ENCODE data around the gene ZNHIT3. TPM values are rescaled to one million over a fixed set of nuclear protein-coding genes. Genes with fewer than 3 reads are reported as not detected.

Gene ZNHIT3
- total and polyA plus RNA-seq, 2 of the 4 experiments (the other 2 are of a cell fraction): 27.8 to 52.3 TPM

DNA sequence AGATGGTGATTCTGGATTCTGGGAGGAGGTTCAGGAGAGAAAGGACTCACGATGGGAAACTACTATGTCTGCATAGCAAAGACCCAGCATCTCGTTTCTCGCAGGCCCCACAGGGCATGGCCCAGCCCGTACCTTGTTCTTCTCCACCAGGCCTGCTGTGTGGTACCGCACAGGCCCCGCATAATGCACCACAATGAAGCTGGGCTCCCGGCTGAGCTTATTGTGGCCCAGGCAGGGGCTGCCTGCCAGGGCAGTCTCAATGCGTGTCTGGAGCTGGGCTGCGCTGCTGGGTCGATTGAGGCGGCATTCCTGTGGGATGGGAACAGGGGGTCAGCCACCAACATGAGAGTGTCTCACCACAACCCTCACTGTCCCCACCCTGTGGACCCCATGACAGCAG is 20.4 kb downstream of the ZNHIT3 start:
- CTCF ChIA-PET: no interaction called here

More for the DNA sequence above, 20.4 kb downstream of the ZNHIT3 start:
- Histone ChIP-seq H2AK9ac (replicated peaks; ENCODE audit: low read depth, low read length, poor library complexity) (no peak overlapping the region), H2BK120ac (ENCODE audit: low read depth, low read length) (no peak overlapping the region), H3K56ac (ENCODE audit: extremely low read depth, insufficient read depth, low read length) (no peak overlapping the region), H2AK5ac (ENCODE audit: low read depth, low read length) (no peak overlapping the region), H3K79me1 (ENCODE audit: low read depth in 1 of 2, low read length in 2 of 2) (no peaks in the 10 kb centered on the region), H2BK15ac (ENCODE audit: low read depth, low read length) (no peak overlapping the region), H3K4ac (ENCODE audit: low read depth, low read length) (no peak overlapping the region), H3K4me1 (ENCODE audit: control insufficient read depth, insufficient read depth, low read length) (no peaks in the 10 kb centered on the region), H4K8ac (ENCODE audit: low read depth in 2 of 2, low read length in 2 of 2) (no peak overlapping the region), H3K4me3 (ENCODE audit: insufficient read depth, low read depth, low read length) (no peak overlapping the region), H3K23ac (ENCODE audit: low read depth, low read length) (no peak overlapping the region), H3K9ac (ENCODE audit: low read depth, low read length) (no peak overlapping the region), H3K18ac (ENCODE audit: low read depth, low read length) (no peak overlapping the region), H4K5ac (ENCODE audit: low read depth, low read length) (no peak overlapping the region), H3K4me2 (ENCODE audit: low read depth, low read length) (no peak overlapping the region), H2BK5ac (ENCODE audit: low read depth, low read length, poor library complexity, severe bottlenecking) (no peak overlapping the region), H3K36me3 (ENCODE audit: control insufficient read depth, insufficient read depth, low read length) (peaks cover 56% of the 10 kb centered on the region), H3K9me1 (ENCODE audit: insufficient read depth, low read length) (peaks cover 10% of the 10 kb centered on the region; the same call in 1 of the 2 replicates), H3K9me3 (ENCODE audit: control insufficient read depth, insufficient read depth, low read length) (no peaks in the 10 kb centered on the region), H4K91ac (ENCODE audit: insufficient read depth, low read depth, low read length) (no peak overlapping the region), H4K20me1 (ENCODE audit: insufficient read depth, low read length) (no peaks in the 10 kb centered on the region), H2BK20ac (ENCODE audit: low read depth, low read length) (no peak overlapping the region), H3K14ac (replicated peaks; ENCODE audit: low read depth, low read length) (no peak overlapping the region), H3K27me3 (ENCODE audit: control insufficient read depth, insufficient read depth, low read length) (no peaks in the 10 kb centered on the region), H3K27ac (ENCODE audit: insufficient read depth, low read length) (no peak overlapping the region), H2AFZ (replicated peaks; ENCODE audit: low read length, poor library complexity) (no peak overlapping the region)
- no peak for DNase-seq
- POLR2A ChIA-PET (ENCODE audit: unreplicated experiment): no interaction called here
- TF ChIP-seq RAD21 (IDR thresholded peaks at IDR 0.05; ENCODE audit: low read length) (no peak), RFX5 (IDR thresholded peaks at IDR 0.05; ENCODE audit: low read depth, low read length) (no peak), CEBPB (IDR thresholded peaks at IDR 0.05; ENCODE audit: low read depth, low read length) (no peak), NFE2L2 (IDR thresholded peaks at IDR 0.05; ENCODE audit: low read depth, low read length) (no peak), MAFK (IDR thresholded peaks at IDR 0.05; ENCODE audit: low read depth, low read length) (no peak), POLR2A (IDR thresholded peaks at IDR 0.05; ENCODE audit: low read depth, low read length) (no peak), SMC3 (IDR thresholded peaks at IDR 0.05; ENCODE audit: low read depth, low read length) (no peak), MAZ (IDR thresholded peaks at IDR 0.05; ENCODE audit: borderline replicate concordance, low read depth, low read length) (no peak), RCOR1 (IDR thresholded peaks at IDR 0.05; ENCODE audit: insufficient replicate concordance, low read length) (no peak), FOS (IDR thresholded peaks at IDR 0.05; ENCODE audit: low read depth, low read length) (no peak)
- TF ChIP-seq, protein P1, sequence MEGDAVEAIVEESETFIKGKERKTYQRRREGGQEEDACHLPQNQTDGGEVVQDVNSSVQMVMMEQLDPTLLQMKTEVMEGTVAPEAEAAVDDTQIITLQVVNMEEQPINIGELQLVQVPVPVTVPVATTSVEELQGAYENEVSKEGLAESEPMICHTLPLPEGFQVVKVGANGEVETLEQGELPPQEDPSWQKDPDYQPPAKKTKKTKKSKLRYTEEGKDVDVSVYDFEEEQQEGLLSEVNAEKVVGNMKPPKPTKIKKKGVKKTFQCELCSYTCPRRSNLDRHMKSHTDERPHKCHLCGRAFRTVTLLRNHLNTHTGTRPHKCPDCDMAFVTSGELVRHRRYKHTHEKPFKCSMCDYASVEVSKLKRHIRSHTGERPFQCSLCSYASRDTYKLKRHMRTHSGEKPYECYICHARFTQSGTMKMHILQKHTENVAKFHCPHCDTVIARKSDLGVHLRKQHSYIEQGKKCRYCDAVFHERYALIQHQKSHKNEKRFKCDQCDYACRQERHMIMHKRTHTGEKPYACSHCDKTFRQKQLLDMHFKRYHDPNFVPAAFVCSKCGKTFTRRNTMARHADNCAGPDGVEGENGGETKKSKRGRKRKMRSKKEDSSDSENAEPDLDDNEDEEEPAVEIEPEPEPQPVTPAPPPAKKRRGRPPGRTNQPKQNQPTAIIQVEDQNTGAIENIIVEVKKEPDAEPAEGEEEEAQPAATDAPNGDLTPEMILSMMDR (conservative IDR thresholded peaks at IDR 0.05; ENCODE audit: low read depth, low read length): no peak
- TF ChIP-seq, protein P2, sequence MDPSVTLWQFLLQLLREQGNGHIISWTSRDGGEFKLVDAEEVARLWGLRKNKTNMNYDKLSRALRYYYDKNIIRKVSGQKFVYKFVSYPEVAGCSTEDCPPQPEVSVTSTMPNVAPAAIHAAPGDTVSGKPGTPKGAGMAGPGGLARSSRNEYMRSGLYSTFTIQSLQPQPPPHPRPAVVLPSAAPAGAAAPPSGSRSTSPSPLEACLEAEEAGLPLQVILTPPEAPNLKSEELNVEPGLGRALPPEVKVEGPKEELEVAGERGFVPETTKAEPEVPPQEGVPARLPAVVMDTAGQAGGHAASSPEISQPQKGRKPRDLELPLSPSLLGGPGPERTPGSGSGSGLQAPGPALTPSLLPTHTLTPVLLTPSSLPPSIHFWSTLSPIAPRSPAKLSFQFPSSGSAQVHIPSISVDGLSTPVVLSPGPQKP (IDR thresholded peaks at IDR 0.05; ENCODE audit: borderline replicate concordance, low read depth, low read length): no peak
- TF ChIP-seq, protein P3, sequence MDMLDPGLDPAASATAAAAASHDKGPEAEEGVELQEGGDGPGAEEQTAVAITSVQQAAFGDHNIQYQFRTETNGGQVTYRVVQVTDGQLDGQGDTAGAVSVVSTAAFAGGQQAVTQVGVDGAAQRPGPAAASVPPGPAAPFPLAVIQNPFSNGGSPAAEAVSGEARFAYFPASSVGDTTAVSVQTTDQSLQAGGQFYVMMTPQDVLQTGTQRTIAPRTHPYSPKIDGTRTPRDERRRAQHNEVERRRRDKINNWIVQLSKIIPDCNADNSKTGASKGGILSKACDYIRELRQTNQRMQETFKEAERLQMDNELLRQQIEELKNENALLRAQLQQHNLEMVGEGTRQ (IDR thresholded peaks at IDR 0.05; ENCODE audit: low read depth, low read length): no peak
- WGBS, 2 experiments (ENCODE audit: extremely low coverage in 2 of 2, insufficient read length in 1 of 2): 100% methylated on average over 3 of the region's 11 CpGs; no CpG with 5 or more reads in 1 of the 2 experiments
- intact Hi-C loops (cut with micrococcal nuclease) (no loop called here), in situ Hi-C loops (cut with MboI; ENCODE audit: low sequenced_read_pairs) (no loop called here), dilution Hi-C loops (cut with HindIII; ENCODE audit: low sequenced_read_pairs, unreplicated experiment) (no loop called here)
- BruUV-seq (replicated peaks): no TSS peak
- no peak for ATAC-seq (ENCODE audit: low read depth)

All from IMR-90 (cell line).